ENCODE results near the gene PPIG. TPM values are rescaled to one million over a fixed set of nuclear protein-coding genes. Genes with fewer than 3 reads are reported as not detected.
"Not testable (repeated sequence)": the region's sequence is repeated elsewhere in the genome, so short reads cannot be mapped to it uniquely, and the experiment has no call there.

PPIG gene
- polyA plus RNA-seq, 3 donors from 2014 or later = 27.9 to 70.7 (median 34.9) TPM

- DNase-seq = peak; percentile 55 to 64 (median 61)
- peaks cover 0 to 4% (median 3%) of the 10 kb centered on the region in 3 donors for H3K27me3 Mint-ChIP-seq (ENCODE audit: low read depth in 3 of 3)
- no peaks in the 10 kb centered on the region for H3K36me3 Mint-ChIP-seq
- H3K4me3 Mint-ChIP-seq = peak overlapping the region in 2 of 5 donors; percentile 12 to 33
- H3K27ac Mint-ChIP-seq = peak overlapping the region in 5 of 6 donors; percentile 37 to 81 (median 79)
- peaks cover 18 to 24% of the 10 kb centered on the region in 2 donors for H3K4me1 Mint-ChIP-seq
- peaks cover 0 to 2% (median 0%) of the 10 kb centered on the region in 6 donors for H3K9me3 Mint-ChIP-seq
Measured at GRCh38 chr2:169683054-169683424, 98.9 kb downstream of the PPIG start.

GRCh38 chr2:169683425-169684134, 99.4 kb downstream of the PPIG start:
- DNase-seq = peak in 2 of 3 donors; percentile 21 to 24
- H3K27ac Mint-ChIP-seq = peak overlapping the region in 5 of 6 donors; percentile 37 to 81 (median 79)
- peak overlapping the region; percentile 1 to 14 (median 12) for H3K4me3 Mint-ChIP-seq

GRCh38 chr2:169684135-169684565, 100.0 kb downstream of the PPIG start:
- peak overlapping the region in 5 of 6 donors; percentile 37 to 81 (median 79) for H3K27ac Mint-ChIP-seq

More at GRCh38 chr2:169683425-169684134, 99.4 kb downstream of the PPIG start:
- Mint-ChIP-seq H3K4me1 (peaks cover 18 to 24% of the 10 kb centered on the region in 2 donors), H3K36me3 (peaks cover 0 to 3% (median 0%) of the 10 kb centered on the region in 3 donors), H3K9me3 (peaks cover 0 to 2% (median 0%) of the 10 kb centered on the region in 6 donors), H3K27me3 (ENCODE audit: low read depth in 3 of 3) (peaks cover 3 to 7% (median 4%) of the 10 kb centered on the region in 3 donors)

GRCh38 chr2:169684712-169685111, 100.6 kb downstream of the PPIG start:
- H3K27ac Mint-ChIP-seq; H3K27me3 Mint-ChIP-seq (ENCODE audit: low read depth in 3 of 3); H3K9me3 Mint-ChIP-seq; DNase-seq; H3K4me3 Mint-ChIP-seq; H3K36me3 Mint-ChIP-seq: not testable (repeated sequence)
- H3K4me1 Mint-ChIP-seq = peaks cover 18 to 24% of the 10 kb centered on the region in 2 donors

More at GRCh38 chr2:169684135-169684565, 100.0 kb downstream of the PPIG start:
- Mint-ChIP-seq H3K4me1 (peaks cover 18 to 24% of the 10 kb centered on the region in 2 donors), H3K27me3 (ENCODE audit: low read depth in 3 of 3) (peaks cover 4 to 7% (median 6%) of the 10 kb centered on the region in 3 donors), H3K36me3 (peaks cover 0 to 6% (median 0%) of the 10 kb centered on the region in 3 donors), H3K9me3 (peaks cover 0 to 2% (median 0%) of the 10 kb centered on the region in 6 donors), H3K4me3 (no peak overlapping the region)
- no peak for DNase-seq

- H3K4me3 Mint-ChIP-seq, H3K36me3 Mint-ChIP-seq, DNase-seq, H3K27ac Mint-ChIP-seq: not testable (repeated sequence)
- Mint-ChIP-seq H3K4me1 (peaks cover 18 to 24% of the 10 kb centered on the region in 2 donors), H3K9me3 (peaks cover 2 to 13% (median 11%) of the 10 kb centered on the region in 6 donors), H3K27me3 (ENCODE audit: low read depth in 3 of 3) (peaks cover 9 to 11% (median 10%) of the 10 kb centered on the region in 3 donors)
Measured at GRCh38 chr2:169686825-169687224, 102.7 kb downstream of the PPIG start.

GRCh38 chr2:169687943-169688342, 103.8 kb downstream of the PPIG start:
- peaks cover 13 to 16% of the 10 kb centered on the region in 2 donors for H3K4me1 Mint-ChIP-seq
- H3K36me3 Mint-ChIP-seq, H3K4me3 Mint-ChIP-seq, H3K27ac Mint-ChIP-seq, DNase-seq: not testable (repeated sequence)
- H3K27me3 Mint-ChIP-seq (ENCODE audit: low read depth in 3 of 3) = peaks cover 11 to 18% (median 17%) of the 10 kb centered on the region in 3 donors
- peaks cover 2 to 13% (median 11%) of the 10 kb centered on the region in 6 donors for H3K9me3 Mint-ChIP-seq

GRCh38 chr2:169690958-169691357, 106.8 kb downstream of the PPIG start:
- Mint-ChIP-seq H3K4me3 (no peak overlapping the region), H3K27me3 (ENCODE audit: low read depth in 3 of 3) (peaks cover 18 to 35% (median 27%) of the 10 kb centered on the region in 3 donors), H3K27ac (peak overlapping the region in 3 of 6 donors; percentile 2 to 54 (median 15)), H3K9me3 (peaks cover 2 to 13% (median 11%) of the 10 kb centered on the region in 6 donors), H3K4me1 (peaks cover 17 to 18% of the 10 kb centered on the region in 2 donors), H3K36me3 (peaks cover 3 to 6% (median 5%) of the 10 kb centered on the region in 3 donors)
- no peak for DNase-seq

Other genes starting within 250 kb of the PPIG start
- gene LRP2, start 221.8 kb upstream of the PPIG start, polyA plus RNA-seq = not detected
- gene BBS5, start 104.9 kb upstream of the PPIG start, polyA plus RNA-seq = under 1 TPM in 2 of 3 donors, not detected in 1; 0.51 to 0.69 TPM
- not detected for gene KLHL41, start 74.6 kb upstream of the PPIG start, polyA plus RNA-seq
- 10 to 100 TPM in 1 of 3 donors, 1 to 10 TPM in 2; 5.8 to 11.4 (median 7.7) TPM for gene FASTKD1, start 10.5 kb upstream of the PPIG start, polyA plus RNA-seq
- gene CFAP210, start 110.1 kb downstream of the PPIG start, polyA plus RNA-seq = not detected
- gene PHOSPHO2, start 110.1 kb downstream of the PPIG start, polyA plus RNA-seq = 1 to 10 TPM; 2.5 to 4.5 (median 2.7) TPM
- gene KLHL23, start 149.5 kb downstream of the PPIG start, polyA plus RNA-seq = 1 to 10 TPM; 1.3 to 2.6 (median 2.5) TPM
- 100 to 1,000 TPM in 1 of 3 donors, 10 to 100 TPM in 2; 67.1 to 115 (median 73.1) TPM for gene SSB, start 214.5 kb downstream of the PPIG start, polyA plus RNA-seq
- 100 to 1,000 TPM in 1 of 3 donors, 10 to 100 TPM in 2; 78.5 to 147 (median 97.5) TPM for gene METTL5, start 240.6 kb downstream of the PPIG start, polyA plus RNA-seq
- 10 to 100 TPM in 1 of 3 donors, 1 to 10 TPM in 2; 3.8 to 11.5 (median 5.1) TPM for gene UBR3, start 243.1 kb downstream of the PPIG start, polyA plus RNA-seq

Measured in immature natural killer cell (primary cell).